Measurements from ENCODE around the gene RPUSD3. TPM values are rescaled to one million over a fixed set of nuclear protein-coding genes. Genes with fewer than 3 reads are reported as not detected.

RPUSD3 gene
- total and polyA plus RNA-seq, 9 of the 15 experiments (the other 6 are each of a cell fraction or from before 2014, with no cell fraction given): 13.8 to 99.0 (median 59.3) TPM

DNA sequence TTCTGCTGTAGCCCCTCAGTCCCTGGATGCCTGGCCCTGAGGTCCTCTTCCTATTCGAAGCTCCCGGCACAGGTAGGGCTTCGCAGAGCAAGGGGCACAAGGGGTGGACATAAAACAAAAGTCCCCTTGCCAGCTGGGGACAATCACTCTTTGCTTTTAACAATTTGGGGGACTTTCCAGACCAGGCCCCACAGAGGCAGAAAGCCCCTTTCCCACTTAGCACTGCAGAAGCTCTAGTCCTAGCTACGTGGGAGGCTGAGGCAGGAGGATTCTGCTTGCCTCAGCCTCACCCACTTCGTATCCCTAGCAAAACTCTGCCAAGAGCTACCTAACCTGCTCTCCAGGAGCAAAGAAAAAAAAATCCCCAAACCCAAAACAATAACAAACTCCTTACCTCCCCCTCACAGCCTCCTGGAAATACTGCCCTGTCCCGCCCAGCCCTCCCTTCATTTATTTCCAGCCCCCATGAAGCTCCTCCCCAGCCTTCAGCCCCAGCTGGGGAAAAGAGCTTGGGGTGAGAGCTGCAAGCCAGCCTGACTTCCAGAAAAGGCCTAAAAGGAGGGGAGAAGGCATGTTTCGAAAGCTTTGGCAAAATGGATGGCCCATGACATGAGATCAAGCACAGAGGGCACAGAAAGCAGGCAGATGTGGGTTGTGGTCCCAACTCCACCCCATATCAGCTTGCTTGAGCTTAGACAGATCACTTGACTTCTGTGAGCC, 36.2 kb upstream of the RPUSD3 start, which contains the start of gene CIDEC:
TSS of gene CIDEC (minus strand) at position 424 of the 720 bp plus-strand sequence. CDS start 1,767 bp downstream, outside the sequence.
- no peaks in the 10 kb centered on the region for H3K36me3 ChIP-seq (ENCODE audit: control insufficient read depth, insufficient read depth, low read length)
- TF ChIP-seq HDGF (IDR thresholded peaks at IDR 0.05) (no peak), HDAC3 (IDR thresholded peaks at IDR 0.05; ENCODE audit: borderline replicate concordance, partially characterized antibody) (no peak), ELF4 (CRISPR knock-in tag; IDR thresholded peaks at IDR 0.05) (no peak), FOXA1 (IDR thresholded peaks at IDR 0.05; ENCODE audit: borderline replicate concordance) (no peak), HDAC1 (IDR thresholded peaks at IDR 0.05) (no peak), ZNF384 (IDR thresholded peaks at IDR 0.05; ENCODE audit: low read depth, low read length) (peak; percentile 43; the same call in 1 of the 2 replicates)
- TF ChIP-seq, protein P1, sequence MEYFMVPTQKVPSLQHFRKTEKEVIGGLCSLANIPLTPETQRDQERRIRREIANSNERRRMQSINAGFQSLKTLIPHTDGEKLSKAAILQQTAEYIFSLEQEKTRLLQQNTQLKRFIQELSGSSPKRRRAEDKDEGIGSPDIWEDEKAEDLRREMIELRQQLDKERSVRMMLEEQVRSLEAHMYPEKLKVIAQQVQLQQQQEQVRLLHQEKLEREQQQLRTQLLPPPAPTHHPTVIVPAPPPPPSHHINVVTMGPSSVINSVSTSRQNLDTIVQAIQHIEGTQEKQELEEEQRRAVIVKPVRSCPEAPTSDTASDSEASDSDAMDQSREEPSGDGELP (CRISPR knock-in tag; IDR thresholded peaks at IDR 0.05; ENCODE audit: borderline replicate concordance): peak; percentile 25; the same call in 1 of the 2 replicates
- TF ChIP-seq, protein P2, sequence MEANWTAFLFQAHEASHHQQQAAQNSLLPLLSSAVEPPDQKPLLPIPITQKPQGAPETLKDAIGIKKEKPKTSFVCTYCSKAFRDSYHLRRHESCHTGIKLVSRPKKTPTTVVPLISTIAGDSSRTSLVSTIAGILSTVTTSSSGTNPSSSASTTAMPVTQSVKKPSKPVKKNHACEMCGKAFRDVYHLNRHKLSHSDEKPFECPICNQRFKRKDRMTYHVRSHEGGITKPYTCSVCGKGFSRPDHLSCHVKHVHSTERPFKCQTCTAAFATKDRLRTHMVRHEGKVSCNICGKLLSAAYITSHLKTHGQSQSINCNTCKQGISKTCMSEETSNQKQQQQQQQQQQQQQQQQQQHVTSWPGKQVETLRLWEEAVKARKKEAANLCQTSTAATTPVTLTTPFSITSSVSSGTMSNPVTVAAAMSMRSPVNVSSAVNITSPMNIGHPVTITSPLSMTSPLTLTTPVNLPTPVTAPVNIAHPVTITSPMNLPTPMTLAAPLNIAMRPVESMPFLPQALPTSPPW (CRISPR knock-in tag; IDR thresholded peaks at IDR 0.05): peak; percentile 22; the same call in 1 of the 2 replicates
- TF ChIP-seq, protein P3, sequence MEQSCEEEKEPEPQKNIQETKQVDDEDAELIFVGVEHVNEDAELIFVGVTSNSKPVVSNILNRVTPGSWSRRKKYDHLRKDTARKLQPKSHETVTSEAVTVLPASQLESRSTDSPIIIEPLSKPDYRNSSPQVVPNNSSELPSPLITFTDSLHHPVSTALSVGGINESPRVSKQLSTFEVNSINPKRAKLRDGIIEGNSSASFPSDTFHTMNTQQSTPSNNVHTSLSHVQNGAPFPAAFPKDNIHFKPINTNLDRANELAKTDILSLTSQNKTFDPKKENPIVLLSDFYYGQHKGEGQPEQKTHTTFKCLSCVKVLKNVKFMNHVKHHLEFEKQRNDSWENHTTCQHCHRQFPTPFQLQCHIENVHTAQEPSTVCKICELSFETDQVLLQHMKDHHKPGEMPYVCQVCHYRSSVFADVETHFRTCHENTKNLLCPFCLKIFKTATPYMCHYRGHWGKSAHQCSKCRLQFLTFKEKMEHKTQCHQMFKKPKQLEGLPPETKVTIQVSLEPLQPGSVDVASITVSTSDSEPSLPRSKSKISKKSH (CRISPR knock-in tag; IDR thresholded peaks at IDR 0.05): no peak
- TF ChIP-seq, protein P4, sequence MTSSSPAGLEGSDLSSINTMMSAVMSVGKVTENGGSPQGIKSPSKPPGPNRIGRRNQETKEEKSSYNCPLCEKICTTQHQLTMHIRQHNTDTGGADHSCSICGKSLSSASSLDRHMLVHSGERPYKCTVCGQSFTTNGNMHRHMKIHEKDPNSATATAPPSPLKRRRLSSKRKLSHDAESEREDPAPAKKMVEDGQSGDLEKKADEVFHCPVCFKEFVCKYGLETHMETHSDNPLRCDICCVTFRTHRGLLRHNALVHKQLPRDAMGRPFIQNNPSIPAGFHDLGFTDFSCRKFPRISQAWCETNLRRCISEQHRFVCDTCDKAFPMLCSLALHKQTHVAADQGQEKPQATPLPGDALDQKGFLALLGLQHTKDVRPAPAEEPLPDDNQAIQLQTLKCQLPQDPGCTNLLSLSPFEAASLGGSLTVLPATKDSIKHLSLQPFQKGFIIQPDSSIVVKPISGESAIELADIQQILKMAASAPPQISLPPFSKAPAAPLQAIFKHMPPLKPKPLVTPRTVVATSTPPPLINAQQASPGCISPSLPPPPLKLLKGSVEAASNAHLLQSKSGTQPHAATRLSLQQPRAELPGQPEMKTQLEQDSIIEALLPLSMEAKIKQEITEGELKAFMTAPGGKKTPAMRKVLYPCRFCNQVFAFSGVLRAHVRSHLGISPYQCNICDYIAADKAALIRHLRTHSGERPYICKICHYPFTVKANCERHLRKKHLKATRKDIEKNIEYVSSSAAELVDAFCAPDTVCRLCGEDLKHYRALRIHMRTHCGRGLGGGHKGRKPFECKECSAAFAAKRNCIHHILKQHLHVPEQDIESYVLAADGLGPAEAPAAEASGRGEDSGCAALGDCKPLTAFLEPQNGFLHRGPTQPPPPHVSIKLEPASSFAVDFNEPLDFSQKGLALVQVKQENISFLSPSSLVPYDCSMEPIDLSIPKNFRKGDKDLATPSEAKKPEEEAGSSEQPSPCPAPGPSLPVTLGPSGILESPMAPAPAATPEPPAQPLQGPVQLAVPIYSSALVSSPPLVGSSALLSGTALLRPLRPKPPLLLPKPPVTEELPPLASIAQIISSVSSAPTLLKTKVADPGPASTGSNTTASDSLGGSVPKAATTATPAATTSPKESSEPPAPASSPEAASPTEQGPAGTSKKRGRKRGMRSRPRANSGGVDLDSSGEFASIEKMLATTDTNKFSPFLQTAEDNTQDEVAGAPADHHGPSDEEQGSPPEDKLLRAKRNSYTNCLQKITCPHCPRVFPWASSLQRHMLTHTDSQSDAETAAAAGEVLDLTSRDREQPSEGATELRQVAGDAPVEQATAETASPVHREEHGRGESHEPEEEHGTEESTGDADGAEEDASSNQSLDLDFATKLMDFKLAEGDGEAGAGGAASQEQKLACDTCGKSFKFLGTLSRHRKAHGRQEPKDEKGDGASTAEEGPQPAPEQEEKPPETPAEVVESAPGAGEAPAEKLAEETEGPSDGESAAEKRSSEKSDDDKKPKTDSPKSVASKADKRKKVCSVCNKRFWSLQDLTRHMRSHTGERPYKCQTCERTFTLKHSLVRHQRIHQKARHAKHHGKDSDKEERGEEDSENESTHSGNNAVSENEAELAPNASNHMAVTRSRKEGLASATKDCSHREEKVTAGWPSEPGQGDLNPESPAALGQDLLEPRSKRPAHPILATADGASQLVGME (CRISPR knock-in tag; IDR thresholded peaks at IDR 0.05): no peak
- peak within 1 kb of the TSS in 1 of 2 experiments; percentile 66; a peak in 2 of 4 replicates for H3K9ac ChIP-seq (ENCODE audit: insufficient read depth in 1 of 2, low read depth in 2 of 2, low read length in 2 of 2)
- peaks cover 15 to 25% of the 10 kb centered on the region in 2 experiments for H3K4me1 ChIP-seq (replicated peaks in 1 of 2; ENCODE audit: control insufficient read depth in 2 of 2, insufficient read depth in 2 of 2, low read length in 2 of 2)
- peak within 1 kb of the TSS; percentile 89 for H2AFZ ChIP-seq (ENCODE audit: low read depth, low read length)
- POLR2A ChIA-PET: interaction anchor here (0.6 to 1.7 kb wide), 7 partner anchors 10 to 104 kb away, joined by 3 to 7 read pairs (median 4); partner anchors contain the start of gene JAGN1
- intact Hi-C loops (cut with micrococcal nuclease): no loop called here
- in situ Hi-C loops (cut with MboI): no loop called here
- no peak within 1 kb of the TSS for H3K27ac ChIP-seq (ENCODE audit: extremely low read depth, low read depth, low read length)
- 62% methylated on average over 7 of the region's 7 CpGs for WGBS (ENCODE audit: insufficient coverage, low coverage, missing lambda C conversion rate)
- no TSS peak for BruUV-seq (replicated peaks)
- peak in 2 of 4 experiments; percentile 46 to 58 for DNase-seq (ENCODE audit: extremely low read depth in 1 of 4, low spot score in 3 of 4)
- H3K9me3 ChIP-seq (replicated peaks; ENCODE audit: control insufficient read depth, insufficient read depth, low read depth, low read length): no peaks in the 10 kb centered on the region
- H3K4me3 ChIP-seq: no peak within 1 kb of the TSS
- peak; percentile 28 for ATAC-seq
- no peaks in the 10 kb centered on the region for H3K79me2 ChIP-seq (ENCODE audit: control insufficient read depth, insufficient read depth, low read length)
- H3K9me1 ChIP-seq (ENCODE audit: control insufficient read depth, insufficient read depth, low read length): no peaks in the 10 kb centered on the region
- no peaks in the 10 kb centered on the region for H3K27me3 ChIP-seq (ENCODE audit: control insufficient read depth in 2 of 2, insufficient read depth in 2 of 2, low read length in 2 of 2)
- FAIRE-seq: no peak
- H4K20me1 ChIP-seq (replicated peaks; ENCODE audit: control insufficient read depth, insufficient read depth, low read length): no peaks in the 10 kb centered on the region
- H3K4me2 ChIP-seq (ENCODE audit: insufficient read depth, low read length): peak within 1 kb of the TSS; percentile 20
- CTCF ChIA-PET (ENCODE audit: low intra/inter-chr PET ratio): no interaction called here

Data from K562 (cell line).